Measurements from ENCODE around the gene SETX.

GRCh38 chr9:132293145-132293721 is 61.6 kb downstream of the SETX start:
- no peak for TF ChIP-seq RFX5 (IDR thresholded peaks at IDR 0.05; ENCODE audit: low read depth, low read length)
- TF ChIP-seq CTCF (IDR thresholded peaks at IDR 0.05 in 2 of 3, conservative IDR thresholded peaks at IDR 0.05 in 1 of 3; ENCODE audit: control insufficient read depth in 2 of 3, extremely low read depth in 1 of 3, insufficient read depth in 1 of 3, low read depth in 3 of 3, low read length in 3 of 3) = no peak
- TF ChIP-seq JUND (IDR thresholded peaks at IDR 0.05; ENCODE audit: low read depth, low read length) = no peak
- TF ChIP-seq IKZF1 (conservative IDR thresholded peaks at IDR 0.05) = no peak
- no peak for TF ChIP-seq EGR1 (IDR thresholded peaks at IDR 0.05; ENCODE audit: borderline replicate concordance in 1 of 2, low read depth in 2 of 2, low read length in 2 of 2)
- no peak for TF ChIP-seq EP300 (IDR thresholded peaks at IDR 0.05; ENCODE audit: borderline replicate concordance in 1 of 2, control insufficient read depth in 1 of 2, low read depth in 2 of 2, low read length in 2 of 2)

All from GM12878 (cell line).